B cell (primary cell): ENCODE measurements around the gene SLC12A4. TPM values are rescaled to one million over a fixed set of nuclear protein-coding genes. Genes with fewer than 3 reads are reported as not detected.

Source experiments
- ATAC-seq: fragments of 200-7000 bp; cut with Tn5 transposase; one replicate; pipeline ENCODE4 v1.10.0; 2021; ENCODE audit warnings: low read depth, mild to moderate bottlenecking, moderate number of reproducible peaks, moderate library complexity
- CTCF ChIA-PET: fragments of 350-600 bp; sonication (Branson Sonifier 250); formaldehyde crosslinking; loops from one replicate; lab custom pipeline; 2021; ENCODE audit warnings: antibody characterized with exemption, inconsistent platforms; lab: Charles Lee
- POLR2A ChIA-PET: fragments of 350-600 bp; sonication (Branson Sonifier 250); formaldehyde crosslinking; loops from one replicate; lab custom pipeline; 2021; ENCODE audit warnings: antibody characterized with exemption; lab: Charles Lee
- DNase-seq: peaks from one replicate; pipeline ENCODE4 v3.0.0; 2013
- H2AFZ ChIP-seq: 2 replicates; pipeline ENCODE4 v1.6.1; 2012; ENCODE audit warnings: mild to moderate bottlenecking, low read depth, low read length; ENCODE audit not compliant: insufficient read depth, poor library complexity, severe bottlenecking
- H3K27ac ChIP-seq, 2 donors: 1 replicate in 1 of 2; 2 replicates in 1 of 2; pipeline ENCODE4 v1.5.1; 2012 to 2013; ENCODE audit warnings: low read length in 2 of 2, mild to moderate bottlenecking in 2 of 2, moderate library complexity in 1 of 2
- H3K27me3 ChIP-seq, 4 experiments: fragments of 200-600 bp in 1 of 4; sonication (generic) in 1 of 4; replicated peaks in 1 of 4; 1 replicate in 2 of 4; 2 replicates in 2 of 4; pipeline versions ENCODE4 v1.6.1 to v1.7.0; 2013 to 2016; ENCODE audit warnings: low read length in 3 of 4, mild to moderate bottlenecking in 2 of 4, mixed read lengths in 1 of 4, moderate library complexity in 1 of 4; ENCODE audit not compliant: insufficient read depth in 4 of 4, control insufficient read depth in 3 of 4; ENCODE audit errors: control extremely low read depth in 1 of 4
- H3K36me3 ChIP-seq, 2 experiments: replicated peaks in 1 of 2; 1 replicate in 1 of 2; 2 replicates in 1 of 2; pipeline versions ENCODE4 v1.6.1 to v1.7.1; 2013; ENCODE audit warnings: low read length in 1 of 2; ENCODE audit not compliant: insufficient read depth in 2 of 2, control insufficient read depth in 1 of 2; ENCODE audit errors: control extremely low read depth in 1 of 2, extremely low read depth in 1 of 2
- H3K4me1 ChIP-seq, 2 donors: fragments of 200-600 bp in 1 of 2; sonication (generic) in 1 of 2; 1 replicate in 1 of 2; 2 replicates in 1 of 2; pipeline versions ENCODE4 v1.5.1 to v1.6.1; 2013 to 2017; ENCODE audit warnings: low read length in 2 of 2; ENCODE audit not compliant: control insufficient read depth in 2 of 2, insufficient read depth in 2 of 2
- H3K4me2 ChIP-seq: replicated peaks from 2 replicates; pipeline ENCODE3; 2012; ENCODE audit warnings: mild to moderate bottlenecking, low read depth, low read length; ENCODE audit not compliant: poor library complexity, severe bottlenecking
- H3K4me3 ChIP-seq, 5 experiments: fragments of 200-600 bp in 1 of 5; sonication (generic) in 1 of 5; 1 replicate in 3 of 5; 2 replicates in 2 of 5; pipeline versions ENCODE4 v1.5.1 to v1.7.0; 2011 to 2016; ENCODE audit warnings: low read length in 4 of 5, mild to moderate bottlenecking in 4 of 5, low read depth in 2 of 5, control low read depth in 1 of 5, moderate library complexity in 1 of 5; ENCODE audit not compliant: insufficient read depth in 1 of 5; ENCODE audit errors: control extremely low read depth in 1 of 5, extremely low read depth in 1 of 5
- H3K79me2 ChIP-seq: fragments of 200-600 bp; sonication (generic); one replicate; pipeline ENCODE4 v1.6.0; 2016; ENCODE audit warnings: low read length; ENCODE audit not compliant: control insufficient read depth, insufficient read depth
- H3K9ac ChIP-seq: fragments of 200-600 bp; sonication (generic); 2 replicates; pipeline ENCODE4 v1.6.1; 2017; ENCODE audit warnings: mild to moderate bottlenecking, low read length, moderate library complexity
- H3K9me3 ChIP-seq, 3 donors: one replicate each; pipeline versions ENCODE4 v1.6.1 to v1.7.1; 2013; ENCODE audit warnings: low read length in 2 of 3; ENCODE audit not compliant: control insufficient read depth in 2 of 3, insufficient read depth in 1 of 3; ENCODE audit errors: control extremely low read depth in 1 of 3
- H4K20me1 ChIP-seq: 2 replicates; pipeline ENCODE4 v1.6.0; 2012; ENCODE audit warnings: mild to moderate bottlenecking, low read length; ENCODE audit not compliant: insufficient read depth, control insufficient read depth, poor library complexity, severe bottlenecking
- H3K27ac Mint-ChIP-seq: one replicate; pipeline ENCODE4 v1.8.0; 2021; ENCODE audit warnings: mixed read lengths
- H3K27me3 Mint-ChIP-seq: one replicate; pipeline ENCODE4 v1.8.0; 2021; ENCODE audit warnings: mixed read lengths
- H3K4me1 Mint-ChIP-seq: one replicate; pipeline ENCODE4 v1.8.0; 2021; ENCODE audit warnings: mixed read lengths
- H3K4me3 Mint-ChIP-seq: one replicate; pipeline ENCODE4 v1.8.0; 2021; ENCODE audit warnings: mixed read lengths
- H3K9me3 Mint-ChIP-seq: one replicate; pipeline ENCODE4 v1.8.0; 2022; ENCODE audit warnings: mixed read lengths; ENCODE audit not compliant: insufficient read depth
- EZH2 ChIP-seq: IDR thresholded peaks from 2 replicates; pipeline ENCODE4 v1.6.1; 2012; ENCODE audit warnings: borderline replicate concordance, low read depth, mild to moderate bottlenecking, moderate library complexity, low read length; ENCODE audit not compliant: insufficient read depth, poor library complexity, severe bottlenecking
- WGBS: methylation state at CpG from one replicate; pipeline ENCODE4 v1.1.5; 2013; ENCODE audit warnings: missing lambda C conversion rate; ENCODE audit not compliant: insufficient coverage; 5-methylcytosine and 5-hydroxymethylcytosine counted together
- intact Hi-C: fragments of 100-400 bp; cut with micrococcal nuclease; formaldehyde crosslinking; loops from one replicate; pipeline ENCODE4 v1.10.0; 2022
- polyA plus RNA-seq: library from polyadenylated mRNA; depleted of rRNA; stranded (reverse); fragments of >200 nt; gene quantifications from 2 replicates; pipeline ENCODE4 v1.2.3, GENCODE V29; 2012
- total RNA-seq, 2 donors: library from RNA; stranded (reverse); fragments of 120-200 nt in 1 of 2; gene quantifications; 1 replicate in 1 of 2; 2 replicates in 1 of 2; pipeline versions ENCODE4 v1.2.3 to v1.2.4, GENCODE V29; 2013 to 2022
- TF ChIP-seq, protein P1 (sequence below): fragments of 200-600 bp; IDR thresholded peaks from one replicate; pipeline ENCODE4 v1.8.0; 2022; ENCODE audit warnings: antibody characterized with exemption, mild to moderate bottlenecking

The SLC12A4 gene
- total and polyA plus RNA-seq, 2 donors (not counting 1 experiment from before 2014, with no cell fraction given): 20.2 to 42.2 TPM

DNA sequence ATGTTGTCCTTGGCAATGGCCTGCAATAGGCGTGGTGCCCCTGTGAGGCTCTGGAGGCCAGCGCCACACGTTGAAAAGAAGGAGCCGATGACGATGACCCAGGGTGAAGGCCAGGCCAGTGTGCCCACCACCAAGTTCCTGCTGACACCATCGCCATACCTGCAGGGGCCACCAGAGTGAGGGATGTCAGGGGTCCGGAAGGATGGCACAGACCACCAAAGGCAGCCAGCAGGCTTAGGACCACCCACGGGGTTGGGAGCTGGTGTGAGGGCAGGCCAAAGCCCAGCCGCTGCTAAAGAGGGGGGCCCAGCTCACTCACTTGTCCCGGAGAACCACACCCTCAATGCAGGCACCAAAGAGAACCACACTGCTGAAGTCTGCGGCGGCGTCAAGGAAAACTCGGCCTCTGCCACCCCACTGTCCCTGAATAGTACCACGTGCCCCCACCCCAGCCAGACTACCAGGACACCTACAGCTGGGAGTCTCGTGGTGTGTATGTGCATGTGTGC, 18.0 kb downstream of the SLC12A4 start:
- 95% methylated on average over 13 of the region's 16 CpGs for WGBS
- CTCF ChIA-PET: interaction anchor here (1.2 to 2.6 kb wide), 2 partner anchors 9 to 67 kb away, joined by 3 to 7 read pairs; no protein-coding TSS in a partner anchor

DNA sequence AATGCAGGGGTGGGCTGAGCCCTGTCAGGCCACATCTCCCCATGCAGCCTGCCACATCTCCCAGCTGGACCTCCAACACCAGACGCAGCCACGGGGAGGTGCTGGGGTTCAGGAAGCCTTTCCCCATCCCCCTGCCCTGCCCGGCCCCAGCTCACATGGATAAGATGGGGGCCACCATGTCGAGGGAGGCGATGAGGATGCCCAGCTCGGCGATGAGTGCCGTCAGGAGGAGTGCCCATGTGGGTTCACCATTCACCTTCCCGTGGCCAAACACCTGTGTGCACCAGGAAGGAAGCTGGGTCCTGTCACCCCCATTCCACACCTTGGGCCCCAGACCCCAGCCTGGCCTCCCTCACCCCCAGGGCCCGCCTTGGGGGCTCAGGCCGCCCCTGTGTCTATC, 18.8 kb downstream of the SLC12A4 start:
- intact Hi-C loops: no loop called here
- TF ChIP-seq EZH2: no peak
- TF ChIP-seq, protein P1, sequence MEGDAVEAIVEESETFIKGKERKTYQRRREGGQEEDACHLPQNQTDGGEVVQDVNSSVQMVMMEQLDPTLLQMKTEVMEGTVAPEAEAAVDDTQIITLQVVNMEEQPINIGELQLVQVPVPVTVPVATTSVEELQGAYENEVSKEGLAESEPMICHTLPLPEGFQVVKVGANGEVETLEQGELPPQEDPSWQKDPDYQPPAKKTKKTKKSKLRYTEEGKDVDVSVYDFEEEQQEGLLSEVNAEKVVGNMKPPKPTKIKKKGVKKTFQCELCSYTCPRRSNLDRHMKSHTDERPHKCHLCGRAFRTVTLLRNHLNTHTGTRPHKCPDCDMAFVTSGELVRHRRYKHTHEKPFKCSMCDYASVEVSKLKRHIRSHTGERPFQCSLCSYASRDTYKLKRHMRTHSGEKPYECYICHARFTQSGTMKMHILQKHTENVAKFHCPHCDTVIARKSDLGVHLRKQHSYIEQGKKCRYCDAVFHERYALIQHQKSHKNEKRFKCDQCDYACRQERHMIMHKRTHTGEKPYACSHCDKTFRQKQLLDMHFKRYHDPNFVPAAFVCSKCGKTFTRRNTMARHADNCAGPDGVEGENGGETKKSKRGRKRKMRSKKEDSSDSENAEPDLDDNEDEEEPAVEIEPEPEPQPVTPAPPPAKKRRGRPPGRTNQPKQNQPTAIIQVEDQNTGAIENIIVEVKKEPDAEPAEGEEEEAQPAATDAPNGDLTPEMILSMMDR: no peak
- H3K27me3 ChIP-seq: no peaks in the 10 kb centered on the region
- H3K27ac ChIP-seq: no peak overlapping the region
- no peaks in the 10 kb centered on the region for H3K4me1 Mint-ChIP-seq
- CTCF ChIA-PET: interaction anchor here (1.2 to 2.6 kb wide), 2 partner anchors 8 to 66 kb away, joined by 3 to 7 read pairs; no protein-coding TSS in a partner anchor
- H3K79me2 ChIP-seq: peaks cover 7% of the 10 kb centered on the region
- no peak overlapping the region for H3K4me3 Mint-ChIP-seq
- no peak overlapping the region for H3K4me3 ChIP-seq
- POLR2A ChIA-PET: no interaction called here
- no peaks in the 10 kb centered on the region for H3K27me3 Mint-ChIP-seq
- ATAC-seq: no peak
- H3K27ac Mint-ChIP-seq: no peak overlapping the region
- H3K9ac ChIP-seq: no peak overlapping the region
- DNase-seq: no peak
- no peak overlapping the region for H2AFZ ChIP-seq
- peaks cover 0 to 12% of the 10 kb centered on the region in 2 experiments for H3K36me3 ChIP-seq
- no peaks in the 10 kb centered on the region for H3K9me3 Mint-ChIP-seq
- WGBS: 93% methylated on average over 10 of the region's 11 CpGs
- H3K9me3 ChIP-seq: no peaks in the 10 kb centered on the region
- no peaks in the 10 kb centered on the region for H4K20me1 ChIP-seq
- H3K4me2 ChIP-seq: no peak overlapping the region
- H3K4me1 ChIP-seq: no peaks in the 10 kb centered on the region

More for the DNA sequence above, 18.0 kb downstream of the SLC12A4 start:
- no peak for ATAC-seq
- intact Hi-C loops: no loop called here
- DNase-seq: no peak
- no peak overlapping the region for H3K27ac Mint-ChIP-seq
- no peaks in the 10 kb centered on the region for H3K27me3 Mint-ChIP-seq
- Histone ChIP-seq H3K4me1 (no peaks in the 10 kb centered on the region), H3K36me3 (peaks cover 0 to 12% of the 10 kb centered on the region in 2 experiments), H3K4me3 (no peak overlapping the region), H3K9me3 (no peaks in the 10 kb centered on the region), H2AFZ (no peak overlapping the region), H4K20me1 (no peaks in the 10 kb centered on the region), H3K27ac (no peak overlapping the region), H3K27me3 (no peaks in the 10 kb centered on the region), H3K4me2 (no peak overlapping the region), H3K9ac (no peak overlapping the region), H3K79me2 (peaks cover 1% of the 10 kb centered on the region)
- H3K4me1 Mint-ChIP-seq: no peaks in the 10 kb centered on the region
- no peak overlapping the region for H3K4me3 Mint-ChIP-seq
- no peaks in the 10 kb centered on the region for H3K9me3 Mint-ChIP-seq
- POLR2A ChIA-PET: no interaction called here
- TF ChIP-seq, protein P1: no peak
- TF ChIP-seq EZH2: no peak
